Measurements from ENCODE around the gene MAPK8IP1.
A peak's percentile ranks its signal among the peaks of the same experiment; 100 is the strongest.

The MAPK8IP1 gene

DNA sequence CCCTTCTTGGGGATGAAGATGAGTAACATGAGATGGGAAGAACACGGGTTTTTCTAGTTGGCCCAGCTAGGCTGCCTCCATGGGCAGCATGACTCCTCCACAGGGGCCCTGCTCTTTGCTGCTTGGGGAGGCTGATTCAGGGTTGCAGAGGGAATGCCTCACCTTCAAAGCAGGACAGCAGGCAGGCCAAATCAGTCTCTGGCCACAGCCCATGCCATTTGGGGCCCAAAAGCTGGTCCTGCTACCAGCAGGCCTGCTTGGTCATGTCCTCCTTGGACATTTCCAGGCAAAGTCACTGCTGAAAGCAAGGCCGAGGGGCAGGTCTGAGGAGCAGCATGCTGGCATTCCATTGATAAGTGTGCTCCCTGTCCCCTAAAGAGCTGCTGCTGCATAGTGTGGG lies 13.8 kb upstream of the MAPK8IP1 start:
- no peak for DNase-seq (ENCODE audit: low spot score)
- in situ Hi-C loops (cut with MboI; ENCODE audit: low pct_unique_long_range_greater_than_20kb, low sequenced_read_pairs, unreplicated experiment), result no loop called here
- TF ChIP-seq, protein P1, sequence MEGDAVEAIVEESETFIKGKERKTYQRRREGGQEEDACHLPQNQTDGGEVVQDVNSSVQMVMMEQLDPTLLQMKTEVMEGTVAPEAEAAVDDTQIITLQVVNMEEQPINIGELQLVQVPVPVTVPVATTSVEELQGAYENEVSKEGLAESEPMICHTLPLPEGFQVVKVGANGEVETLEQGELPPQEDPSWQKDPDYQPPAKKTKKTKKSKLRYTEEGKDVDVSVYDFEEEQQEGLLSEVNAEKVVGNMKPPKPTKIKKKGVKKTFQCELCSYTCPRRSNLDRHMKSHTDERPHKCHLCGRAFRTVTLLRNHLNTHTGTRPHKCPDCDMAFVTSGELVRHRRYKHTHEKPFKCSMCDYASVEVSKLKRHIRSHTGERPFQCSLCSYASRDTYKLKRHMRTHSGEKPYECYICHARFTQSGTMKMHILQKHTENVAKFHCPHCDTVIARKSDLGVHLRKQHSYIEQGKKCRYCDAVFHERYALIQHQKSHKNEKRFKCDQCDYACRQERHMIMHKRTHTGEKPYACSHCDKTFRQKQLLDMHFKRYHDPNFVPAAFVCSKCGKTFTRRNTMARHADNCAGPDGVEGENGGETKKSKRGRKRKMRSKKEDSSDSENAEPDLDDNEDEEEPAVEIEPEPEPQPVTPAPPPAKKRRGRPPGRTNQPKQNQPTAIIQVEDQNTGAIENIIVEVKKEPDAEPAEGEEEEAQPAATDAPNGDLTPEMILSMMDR (IDR thresholded peaks at IDR 0.05; ENCODE audit: extremely low read depth, insufficient read depth, missing control alignments), result no peak

DNA sequence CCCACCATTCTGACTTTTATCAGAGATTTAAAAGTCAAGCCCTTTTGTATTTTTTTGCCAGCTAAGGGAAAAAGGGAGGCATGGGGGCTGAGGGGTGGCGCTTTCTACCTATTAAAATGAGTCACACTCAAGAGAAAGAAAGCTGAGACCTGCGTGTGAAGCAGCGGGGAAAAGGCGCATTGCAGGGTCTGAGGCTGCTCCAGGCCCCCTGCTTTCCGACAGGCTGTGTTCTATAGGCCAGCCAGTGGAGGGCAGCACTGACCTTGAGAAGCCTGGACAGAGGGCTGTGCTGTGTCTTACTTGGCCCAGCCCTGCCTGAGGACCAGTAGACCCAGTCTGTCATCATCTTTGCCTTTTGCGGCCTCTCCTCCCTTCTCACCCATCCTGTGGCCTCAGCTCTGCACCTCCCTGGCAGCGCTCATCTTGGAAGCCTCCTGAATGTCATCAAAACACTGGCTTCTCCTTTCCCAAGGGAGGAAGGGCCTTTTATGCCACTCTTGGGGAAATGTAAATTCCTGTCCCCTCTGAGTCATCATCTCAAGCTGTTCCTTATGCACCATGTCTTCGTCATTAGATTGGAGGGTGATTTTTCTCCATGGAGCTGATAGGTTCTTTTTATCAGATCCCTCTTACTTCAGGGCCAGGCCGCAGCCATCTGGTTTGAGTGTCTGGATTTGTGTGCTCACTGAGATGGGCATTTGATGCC lies 12.6 kb upstream of the MAPK8IP1 start:
- peak; percentile 54 for DNase-seq (ENCODE audit: low spot score)
- TF ChIP-seq, protein P1 (IDR thresholded peaks at IDR 0.05; ENCODE audit: extremely low read depth, insufficient read depth, missing control alignments), result peak; percentile 74
- in situ Hi-C loops (cut with MboI; ENCODE audit: low pct_unique_long_range_greater_than_20kb, low sequenced_read_pairs, unreplicated experiment), result no loop called here

DNA sequence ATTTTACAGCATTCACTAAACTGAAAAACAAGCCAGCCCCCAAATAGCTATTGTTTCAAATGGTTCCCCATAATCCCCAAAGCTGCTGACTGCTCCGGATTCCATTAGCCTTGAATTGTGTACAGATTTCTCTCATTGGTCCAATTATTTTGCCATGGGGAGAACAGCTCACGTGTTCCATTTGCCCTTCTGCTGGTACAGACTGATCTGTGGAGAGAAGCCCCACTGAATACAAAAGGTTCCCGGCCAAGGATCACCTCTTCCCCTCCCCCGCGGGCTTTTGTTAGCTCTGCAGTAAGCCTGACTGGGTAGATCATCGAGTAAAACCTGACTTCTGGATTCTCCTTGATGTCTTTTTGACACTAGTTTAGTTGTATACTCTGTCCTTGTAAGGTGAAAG lies 9.1 kb upstream of the MAPK8IP1 start:
- TF ChIP-seq, protein P1 (IDR thresholded peaks at IDR 0.05; ENCODE audit: extremely low read depth, insufficient read depth, missing control alignments), result no peak
- in situ Hi-C loops (cut with MboI; ENCODE audit: low pct_unique_long_range_greater_than_20kb, low sequenced_read_pairs, unreplicated experiment), result no loop called here
- DNase-seq (ENCODE audit: low spot score), result no peak

DNA sequence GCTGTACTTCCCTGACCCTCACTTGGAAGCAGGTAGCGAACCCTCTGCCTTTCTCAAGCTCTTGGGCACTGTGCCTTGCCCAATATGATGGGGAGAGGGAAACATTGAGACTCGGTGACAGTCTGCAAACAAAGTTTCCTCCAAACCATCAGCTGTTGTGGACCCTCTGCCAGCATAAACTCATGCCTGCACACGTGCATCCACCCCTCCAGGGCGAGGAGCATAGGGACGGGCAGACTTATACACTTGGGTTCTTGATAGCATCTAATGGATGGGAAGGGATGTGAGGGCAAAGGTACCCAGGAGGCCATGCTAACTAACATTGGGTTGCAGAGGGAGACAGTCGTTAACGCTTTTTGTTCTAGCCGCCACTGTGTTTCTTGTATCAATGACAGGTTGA lies 8.2 kb upstream of the MAPK8IP1 start:
- TF ChIP-seq, protein P1 (IDR thresholded peaks at IDR 0.05; ENCODE audit: extremely low read depth, insufficient read depth, missing control alignments), result no peak
- in situ Hi-C loops (cut with MboI; ENCODE audit: low pct_unique_long_range_greater_than_20kb, low sequenced_read_pairs, unreplicated experiment), result no loop called here
- DNase-seq (ENCODE audit: low spot score), result no peak

DNA sequence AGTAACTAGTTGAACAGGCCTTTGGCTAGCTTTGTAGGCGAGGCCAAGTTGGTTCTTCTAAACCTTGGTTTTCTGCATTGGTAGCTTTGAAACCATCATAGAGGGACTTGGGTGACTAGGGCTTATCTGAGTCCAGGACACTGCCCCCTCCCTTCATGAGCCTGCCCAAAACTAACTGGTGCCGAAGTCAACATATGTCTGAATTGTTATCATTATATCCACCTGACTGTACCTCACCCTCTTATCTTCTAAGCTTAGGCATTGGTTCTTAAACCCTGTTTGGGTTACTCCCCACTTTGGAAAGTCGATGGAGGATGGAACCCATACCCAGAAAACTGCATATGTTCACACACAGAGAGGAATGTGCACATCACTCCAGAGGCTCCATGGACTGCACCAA lies 7.6 kb upstream of the MAPK8IP1 start:
- TF ChIP-seq, protein P1 (IDR thresholded peaks at IDR 0.05; ENCODE audit: extremely low read depth, insufficient read depth, missing control alignments), result no peak
- DNase-seq (ENCODE audit: low spot score), result no peak
- in situ Hi-C loops (cut with MboI; ENCODE audit: low pct_unique_long_range_greater_than_20kb, low sequenced_read_pairs, unreplicated experiment), result no loop called here

DNA sequence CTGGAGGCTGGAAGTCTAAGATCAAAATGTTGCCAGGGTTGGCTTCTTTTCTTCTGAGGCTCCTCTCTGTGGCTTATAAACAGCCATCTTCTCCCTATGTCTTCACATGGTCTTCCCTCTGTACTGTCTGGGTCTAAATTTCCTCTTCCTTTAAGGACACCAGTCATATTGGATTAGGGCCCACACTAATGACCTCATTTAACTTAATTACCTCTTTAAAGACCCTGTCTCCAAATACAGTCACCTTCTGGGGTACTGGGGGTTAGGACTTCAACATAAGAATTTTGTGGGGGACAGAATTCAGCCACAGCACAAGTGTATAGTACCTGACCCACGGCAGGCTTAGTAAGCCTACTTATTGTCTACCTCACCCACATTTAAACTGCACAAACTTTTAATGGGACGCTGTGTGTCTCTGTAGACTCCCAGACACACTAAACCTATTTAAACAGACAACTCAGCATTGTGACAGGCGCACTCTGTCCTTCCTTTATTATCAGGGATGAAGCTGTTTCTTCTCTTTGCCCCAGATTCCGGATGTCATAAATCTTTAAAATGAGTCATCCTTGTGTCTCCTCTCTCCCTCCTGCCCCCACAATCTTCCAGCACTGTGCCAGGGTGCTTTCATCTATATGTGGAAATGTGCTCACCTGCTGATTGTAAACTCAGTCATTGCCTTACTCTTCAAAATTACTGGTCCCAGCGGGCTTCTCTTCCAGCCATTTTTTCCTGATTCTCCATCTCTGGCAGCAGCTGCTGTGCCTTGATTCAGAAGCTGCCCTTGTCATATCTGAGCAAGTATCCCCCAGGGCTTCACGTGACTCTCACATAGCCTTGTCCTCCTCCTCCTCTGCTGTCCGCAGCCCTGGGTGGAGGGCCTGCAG lies 5.4 kb upstream of the MAPK8IP1 start:
- DNase-seq (ENCODE audit: low spot score), result no peak
- in situ Hi-C loops (cut with MboI; ENCODE audit: low pct_unique_long_range_greater_than_20kb, low sequenced_read_pairs, unreplicated experiment), result no loop called here
- TF ChIP-seq, protein P1 (IDR thresholded peaks at IDR 0.05; ENCODE audit: extremely low read depth, insufficient read depth, missing control alignments), result no peak
